Right lobe of liver (tissue), 6 donors: ENCODE measurements around the gene GHR. TPM values are rescaled to one million over a fixed set of nuclear protein-coding genes. Genes with fewer than 3 reads are reported as not detected.

Source experiments
- ATAC-seq, 4 donors: fragments of 200-7000 bp; cut with Tn5 transposase; one replicate each; pipeline ENCODE4 v1.9.1; 2020; ENCODE audit warnings: mild to moderate bottlenecking in 4 of 4, moderate library complexity in 4 of 4
- DNase-seq, 3 donors: peaks; one replicate each; pipeline ENCODE4 v3.0.0-alpha.2; 2020
- H3K27ac ChIP-seq, 3 donors: fragments of 200-600 bp; one replicate each; pipeline ENCODE4 v1.8.0; 2022
- H3K27me3 ChIP-seq, 2 donors: fragments of 200-600 bp; one replicate each; pipeline ENCODE4 v1.8.0; 2022
- H3K36me3 ChIP-seq, 4 donors: fragments of 200-600 bp; sonication (generic) in 1 of 4; one replicate each; pipeline versions ENCODE4 v1.5.1 to v1.8.0; 2017 to 2022; ENCODE audit warnings: control low read depth in 1 of 4
- H3K4me1 ChIP-seq, 4 donors: fragments of 200-600 bp; sonication (generic) in 1 of 4; one replicate each; pipeline versions ENCODE4 v1.5.1 to v1.8.0; 2017 to 2022; ENCODE audit warnings: control low read depth in 1 of 4
- H3K4me3 ChIP-seq, 3 donors: fragments of 200-600 bp; one replicate each; pipeline ENCODE4 v1.8.0; 2022
- H3K9me3 ChIP-seq, 4 donors: fragments of 200-600 bp; sonication (generic) in 1 of 4; one replicate each; pipeline versions ENCODE4 v1.5.1 to v1.8.0; 2017 to 2022; ENCODE audit warnings: control low read depth in 1 of 4
- POLR2A ChIP-seq: fragments of 450-650 bp; IDR thresholded peaks from one replicate; pipeline ENCODE4 v1.6.1; 2017; ENCODE audit warnings: antibody characterized with exemption, mild to moderate bottlenecking
- WGBS: methylation state at CpG from one replicate; pipeline ENCODE4 v1.1.6; 2018; ENCODE audit warnings: low coverage, low lambda C conversion rate; ENCODE audit not compliant: insufficient coverage; ENCODE audit errors: missing lambda C conversion rate; 5-methylcytosine and 5-hydroxymethylcytosine counted together
- intact Hi-C, 2 donors: fragments of 100-400 bp; cut with DNase I; formaldehyde crosslinking; loops; one replicate each; pipeline versions ENCODE4 v1.11.2 to v1.14.1; 2022
- long read RNA-seq: library from polyadenylated mRNA; unstranded; transcript quantifications from one replicate; pipeline ENCODE4 v2.0.0, GENCODE V29; 2019
- total RNA-seq, 6 experiments: library from RNA; depleted of rRNA in 2 of 6; stranded (reverse); fragments of >200 nt in 2 of 6; fragmentation: NEBNext Ultra II Directional in 3 of 6; extraction: Animal tissue kit (Norgen Biotek cat#: 25700) in 3 of 6; gene quantifications; one replicate each; pipeline versions ENCODE4 v1.1.0 to v1.2.4, GENCODE V29; 2016 to 2023
- TF ChIP-seq, protein P1 (sequence below), 4 donors: fragments of 200-600 bp in 3 of 4; fragments of 450-650 bp in 1 of 4; IDR thresholded peaks; one replicate each; pipeline versions ENCODE4 v1.5.1 to v1.8.0; 2016 to 2022; ENCODE audit warnings: antibody characterized with exemption in 4 of 4, mild to moderate bottlenecking in 2 of 4
- donor health status: DM: no; HTN: yes; CAD: no.
- donor health status: DM: no; HTN: no; CAD: no.
- donor health status: DM: no; HTN: no; CAD: no.
- donor health status: DM: no; HTN: yes; CAD: no.
- donor health status: DM: no; HTN: yes; CAD: no.

GHR gene
- 10 to 100 TPM; 25.9 to 90.7 (median 71.9) TPM for total RNA-seq
- long read RNA-seq, full-length matches to known transcripts, result 1 of 7 reads
- long read RNA-seq, partial matches to known transcripts, result 0 of 7 reads
- long read RNA-seq, other reads (novel, unspliced or antisense), result 6 of 7 reads

DNA sequence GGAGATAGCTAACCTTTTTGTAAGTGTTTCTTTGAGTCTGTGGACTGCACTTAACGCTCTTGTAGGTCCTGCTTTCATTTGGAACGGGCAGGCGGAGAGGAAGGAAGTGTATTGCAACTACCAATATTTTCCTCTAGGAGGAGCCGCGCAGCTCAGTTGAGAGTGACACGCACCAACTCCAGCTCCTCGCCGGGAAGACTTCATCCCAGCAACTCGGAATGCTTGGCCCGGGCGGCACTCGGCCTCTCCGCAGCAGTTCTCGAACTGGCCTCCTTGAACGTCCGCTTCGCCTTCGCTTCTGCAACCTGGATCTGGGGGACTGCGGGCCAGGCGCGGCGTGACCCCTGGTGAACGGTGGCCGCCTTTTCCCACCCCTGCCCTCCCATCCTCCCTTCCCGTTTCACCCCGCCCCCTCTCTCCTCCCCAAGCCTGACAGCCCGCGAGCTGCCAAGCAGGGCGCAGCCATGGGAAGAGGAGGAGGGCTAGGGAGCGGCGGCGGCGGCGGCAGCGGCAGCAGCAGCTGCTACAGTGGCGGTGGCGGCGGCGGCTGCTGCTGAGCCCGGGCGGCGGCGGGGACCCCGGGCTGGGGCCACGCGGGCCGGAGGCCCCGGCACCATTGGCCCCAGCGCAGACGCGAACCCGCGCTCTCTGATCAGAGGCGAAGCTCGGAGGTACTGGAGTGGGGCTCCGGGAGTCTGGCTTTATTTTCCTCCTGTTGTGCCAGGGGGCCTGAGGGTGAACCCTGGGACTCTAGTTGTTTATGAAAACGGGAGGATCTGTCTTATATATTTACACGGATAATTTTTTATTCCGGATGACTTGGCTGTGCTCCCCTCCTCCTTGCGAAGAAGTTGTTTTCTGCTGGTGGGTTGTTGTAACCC, at the start of gene GHR:
GHR (plus strand) TSS at position 155 of the 881 bp plus-strand sequence. CDS start 142,436 bp downstream, outside the sequence.
- DNase-seq, result peak; percentile 84 to 87 (median 84)
- peak; percentile 48 for TF ChIP-seq POLR2A
- TF ChIP-seq, protein P1, sequence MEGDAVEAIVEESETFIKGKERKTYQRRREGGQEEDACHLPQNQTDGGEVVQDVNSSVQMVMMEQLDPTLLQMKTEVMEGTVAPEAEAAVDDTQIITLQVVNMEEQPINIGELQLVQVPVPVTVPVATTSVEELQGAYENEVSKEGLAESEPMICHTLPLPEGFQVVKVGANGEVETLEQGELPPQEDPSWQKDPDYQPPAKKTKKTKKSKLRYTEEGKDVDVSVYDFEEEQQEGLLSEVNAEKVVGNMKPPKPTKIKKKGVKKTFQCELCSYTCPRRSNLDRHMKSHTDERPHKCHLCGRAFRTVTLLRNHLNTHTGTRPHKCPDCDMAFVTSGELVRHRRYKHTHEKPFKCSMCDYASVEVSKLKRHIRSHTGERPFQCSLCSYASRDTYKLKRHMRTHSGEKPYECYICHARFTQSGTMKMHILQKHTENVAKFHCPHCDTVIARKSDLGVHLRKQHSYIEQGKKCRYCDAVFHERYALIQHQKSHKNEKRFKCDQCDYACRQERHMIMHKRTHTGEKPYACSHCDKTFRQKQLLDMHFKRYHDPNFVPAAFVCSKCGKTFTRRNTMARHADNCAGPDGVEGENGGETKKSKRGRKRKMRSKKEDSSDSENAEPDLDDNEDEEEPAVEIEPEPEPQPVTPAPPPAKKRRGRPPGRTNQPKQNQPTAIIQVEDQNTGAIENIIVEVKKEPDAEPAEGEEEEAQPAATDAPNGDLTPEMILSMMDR (IDR thresholded peaks at IDR 0.05), result peak; percentile 65 to 79 (median 76)

DNA sequence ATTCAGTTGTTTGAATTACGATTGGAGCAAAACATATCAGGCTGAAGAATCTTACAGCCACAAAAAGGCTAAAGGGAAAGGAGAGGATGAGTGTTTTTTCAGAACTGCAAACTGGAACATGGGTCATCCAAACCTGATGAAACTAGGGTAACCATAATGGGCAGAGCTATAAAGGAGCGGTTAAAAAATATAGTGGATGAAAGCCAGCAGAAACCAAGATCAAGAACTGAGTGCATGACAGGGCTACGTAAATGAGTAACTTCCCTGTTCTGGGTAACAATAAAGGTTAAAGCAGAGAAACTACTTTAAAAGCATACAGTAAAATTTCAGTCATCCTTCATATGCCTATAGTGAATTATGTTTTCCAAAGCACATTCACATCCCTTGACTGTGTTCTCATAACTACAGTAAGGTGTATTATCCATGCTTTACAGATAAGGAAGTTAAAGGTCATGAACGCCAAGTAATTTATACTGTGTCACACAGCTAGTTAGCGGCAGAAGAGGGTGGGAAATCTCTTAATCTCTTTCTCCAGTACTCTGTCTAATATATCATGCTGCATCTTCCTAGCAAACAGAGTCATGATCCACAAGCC, 48.5 kb upstream of the GHR start:
- Histone ChIP-seq H3K4me1 (no peaks in the 10 kb centered on the region), H3K4me3 (no peak overlapping the region), H3K9me3 (no peaks in the 10 kb centered on the region), H3K36me3 (no peaks in the 10 kb centered on the region), H3K27ac (no peak overlapping the region), H3K27me3 (no peaks in the 10 kb centered on the region)
- TF ChIP-seq, protein P1 (IDR thresholded peaks at IDR 0.05), result no peak
- no peak for TF ChIP-seq POLR2A
- DNase-seq, result no peak
- no peak for ATAC-seq
- 68% methylated on average over 5 of the region's 5 CpGs for WGBS
- intact Hi-C loops, result no loop called here

More for the DNA sequence above, at the start of gene GHR:
- peak; percentile 86 to 91 (median 88) for ATAC-seq
- Histone ChIP-seq H3K4me1 (peaks cover 0 to 34% (median 5%) of the 10 kb centered on the region in 4 donors), H3K27me3 (no peaks in the 10 kb centered on the region), H3K36me3 (no peaks in the 10 kb centered on the region), H3K4me3 (peak within 1 kb of the TSS; percentile 63 to 86 (median 81)), H3K27ac (peak within 1 kb of the TSS; percentile 69 to 88 (median 75)), H3K9me3 (no peaks in the 10 kb centered on the region)
- WGBS, result 2% methylated on average over 12 of the region's 60 CpGs
- intact Hi-C loops, result no loop called here

DNA sequence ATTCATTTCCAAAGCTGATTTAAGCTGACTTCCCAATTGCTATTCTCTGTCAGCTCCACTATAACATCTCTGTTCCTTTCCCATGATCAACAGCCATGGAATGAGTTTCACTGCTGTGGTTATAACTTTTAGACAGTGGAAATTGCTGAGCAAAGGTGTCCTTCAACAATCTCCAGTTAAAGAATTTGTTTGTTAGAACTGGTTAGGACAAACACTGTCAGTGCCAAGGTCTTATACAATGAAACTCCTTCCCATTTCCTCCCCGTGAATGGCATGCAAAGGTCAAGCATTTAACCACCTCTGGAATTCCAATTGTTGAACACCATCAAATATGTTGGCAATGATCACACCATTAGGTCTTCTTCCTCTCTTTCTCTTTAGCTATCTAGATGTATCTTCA, 45.7 kb upstream of the GHR start:
- no peak for ATAC-seq
- intact Hi-C loops, result no loop called here
- WGBS, result 5% methylated on average over 1 of the region's 1 CpG

DNA sequence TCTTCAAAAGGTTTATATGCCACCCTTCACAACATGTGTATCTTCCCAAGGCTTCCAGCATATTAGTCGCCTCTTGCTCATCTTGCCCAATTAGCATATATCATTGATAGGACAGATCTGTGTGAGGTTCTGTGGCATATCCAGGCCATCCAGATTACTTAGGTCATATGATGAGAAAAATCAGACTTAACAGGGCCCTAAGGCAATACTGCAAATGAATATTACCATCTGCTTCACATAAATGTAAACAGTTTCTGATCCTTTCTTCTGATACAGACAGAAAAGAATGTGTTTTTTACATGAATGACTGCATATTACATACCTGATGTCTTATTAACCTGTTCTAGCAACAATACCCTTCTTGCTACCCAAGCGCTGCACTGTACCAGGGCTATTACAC, 41.3 kb upstream of the GHR start:
- no peaks in the 10 kb centered on the region for H3K27me3 ChIP-seq
- H3K4me1 ChIP-seq, result no peaks in the 10 kb centered on the region
- DNase-seq, result no peak
- no peak for ATAC-seq
- TF ChIP-seq, protein P1 (IDR thresholded peaks at IDR 0.05), result no peak
- TF ChIP-seq POLR2A, result no peak
- H3K4me3 ChIP-seq, result no peak overlapping the region
- no peak overlapping the region for H3K27ac ChIP-seq
- intact Hi-C loops, result no loop called here
- 92% methylated on average over 2 of the region's 2 CpGs for WGBS
- no peaks in the 10 kb centered on the region for H3K9me3 ChIP-seq
- H3K36me3 ChIP-seq, result no peaks in the 10 kb centered on the region

More for the DNA sequence above, 45.7 kb upstream of the GHR start:
- H3K36me3 ChIP-seq, result no peaks in the 10 kb centered on the region
- H3K9me3 ChIP-seq, result no peaks in the 10 kb centered on the region
- DNase-seq, result no peak
- H3K4me1 ChIP-seq, result no peaks in the 10 kb centered on the region
- H3K4me3 ChIP-seq, result no peak overlapping the region
- TF ChIP-seq POLR2A, result no peak
- TF ChIP-seq, protein P1 (IDR thresholded peaks at IDR 0.05), result no peak
- H3K27me3 ChIP-seq, result no peaks in the 10 kb centered on the region
- H3K27ac ChIP-seq, result no peak overlapping the region
